Measurements from ENCODE around the gene ANKRD6.

- TF ChIP-seq, protein P1, sequence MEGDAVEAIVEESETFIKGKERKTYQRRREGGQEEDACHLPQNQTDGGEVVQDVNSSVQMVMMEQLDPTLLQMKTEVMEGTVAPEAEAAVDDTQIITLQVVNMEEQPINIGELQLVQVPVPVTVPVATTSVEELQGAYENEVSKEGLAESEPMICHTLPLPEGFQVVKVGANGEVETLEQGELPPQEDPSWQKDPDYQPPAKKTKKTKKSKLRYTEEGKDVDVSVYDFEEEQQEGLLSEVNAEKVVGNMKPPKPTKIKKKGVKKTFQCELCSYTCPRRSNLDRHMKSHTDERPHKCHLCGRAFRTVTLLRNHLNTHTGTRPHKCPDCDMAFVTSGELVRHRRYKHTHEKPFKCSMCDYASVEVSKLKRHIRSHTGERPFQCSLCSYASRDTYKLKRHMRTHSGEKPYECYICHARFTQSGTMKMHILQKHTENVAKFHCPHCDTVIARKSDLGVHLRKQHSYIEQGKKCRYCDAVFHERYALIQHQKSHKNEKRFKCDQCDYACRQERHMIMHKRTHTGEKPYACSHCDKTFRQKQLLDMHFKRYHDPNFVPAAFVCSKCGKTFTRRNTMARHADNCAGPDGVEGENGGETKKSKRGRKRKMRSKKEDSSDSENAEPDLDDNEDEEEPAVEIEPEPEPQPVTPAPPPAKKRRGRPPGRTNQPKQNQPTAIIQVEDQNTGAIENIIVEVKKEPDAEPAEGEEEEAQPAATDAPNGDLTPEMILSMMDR (IDR thresholded peaks at IDR 0.05) = no peak
- TF ChIP-seq POLR2AphosphoS5 (IDR thresholded peaks at IDR 0.05) (no peak), EP300 (IDR thresholded peaks at IDR 0.05; ENCODE audit: low read depth) (no peak)
These were observed 235.1 kb downstream of the ANKRD6 start for GRCh38 chr6:89667872-89668556.
